WTC11 (cell line): ENCODE results near the gene CEP44.

Experiments used
- ATF1 ChIP-seq: sonication (generic); formaldehyde crosslinking; IDR thresholded peaks from 2 replicates; pipeline ENCODE4 v1.8.1; 2023; ENCODE audit warnings: mild to moderate bottlenecking, moderate library complexity, missing genetic modification reagents
- ZNF263 ChIP-seq: sonication (generic); formaldehyde crosslinking; IDR thresholded peaks from 2 replicates; pipeline ENCODE4 v1.8.1; 2022; ENCODE audit warnings: low read depth, mild to moderate bottlenecking, moderate library complexity, missing genetic modification reagents

DNA sequence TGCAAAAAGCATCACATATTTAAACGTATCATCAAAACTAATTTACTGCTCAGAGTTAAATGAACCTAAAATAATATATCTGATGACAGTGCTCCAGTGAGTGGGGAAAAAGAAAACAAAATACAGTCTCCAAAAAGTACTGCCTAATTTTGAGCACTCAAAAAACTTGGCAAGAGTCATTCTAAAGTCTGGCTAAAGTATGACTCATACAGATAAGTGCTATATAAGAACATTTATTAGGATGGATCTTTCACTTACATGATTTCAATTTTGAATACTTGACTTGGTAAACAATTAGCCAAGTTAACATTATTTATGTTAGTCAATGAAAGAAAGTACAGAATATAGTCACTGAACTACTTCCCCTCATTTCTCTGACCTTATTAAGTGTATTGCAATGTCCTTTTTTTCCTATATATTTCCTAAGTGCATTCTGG is 27.4 kb upstream of the CEP44 start:
- TF ChIP-seq ATF1 (CRISPR knock-in tag) (no peak), ZNF263 (no peak)
